H7 (cell line): ENCODE data around the gene SYT2. TPM values are rescaled to one million over a fixed set of nuclear protein-coding genes. Genes with fewer than 3 reads are reported as not detected.
"Not testable (repeated sequence)": the region's sequence is repeated elsewhere in the genome, so short reads cannot be mapped to it uniquely, and the experiment has no call there.

Experiments used
- DNase-seq: peaks from one replicate; pipeline ENCODE4 v3.0.0; 2012
- H3K27me3 ChIP-seq: 2 replicates; pipeline ENCODE4 v1.6.0; 2011; ENCODE audit warnings: mild to moderate bottlenecking, low read length; ENCODE audit not compliant: control insufficient read depth, insufficient read depth
- H3K36me3 ChIP-seq: replicated peaks from 2 replicates; pipeline ENCODE4 v1.5.1; 2011; ENCODE audit warnings: low read length; ENCODE audit not compliant: control insufficient read depth, insufficient read depth
- H3K4me3 ChIP-seq: 2 replicates; pipeline ENCODE4 v1.5.1; 2011; ENCODE audit warnings: low read depth, mild to moderate bottlenecking, control low read depth, low read length, moderate library complexity; ENCODE audit not compliant: insufficient read depth
- total RNA-seq: library from RNA; depleted of rRNA; stranded (reverse); fragments of >200 nt; shearing (Covaris generic); gene quantifications from 2 replicates; pipeline ENCODE4 v1.2.3, GENCODE V29; 2014

Gene SYT2
- total RNA-seq, 1 experiment from 2014 or later: 3.6 TPM

- DNase-seq: no peak
- Histone ChIP-seq H3K4me3 (no peak overlapping the region), H3K27me3 (no peaks in the 10 kb centered on the region), H3K36me3 (no peaks in the 10 kb centered on the region)
Measured at GRCh38 chr1:202621446-202621845, 88.8 kb downstream of the SYT2 start.

- not testable (repeated sequence) for H3K4me3 ChIP-seq, H3K36me3 ChIP-seq, H3K27me3 ChIP-seq, DNase-seq
Measured at GRCh38 chr1:202620036-202620435, 90.2 kb downstream of the SYT2 start.

- Histone ChIP-seq H3K4me3 (no peak overlapping the region), H3K36me3 (no peaks in the 10 kb centered on the region), H3K27me3 (no peaks in the 10 kb centered on the region)
- no peak for DNase-seq
Measured at GRCh38 chr1:202619505-202619904, 90.7 kb downstream of the SYT2 start.

- H3K4me3 ChIP-seq, H3K36me3 ChIP-seq, DNase-seq, H3K27me3 ChIP-seq: not testable (repeated sequence)
Measured at GRCh38 chr1:202619012-202619411, 91.2 kb downstream of the SYT2 start.

GRCh38 chr1:202616355-202616915, 93.8 kb downstream of the SYT2 start:
- Histone ChIP-seq H3K36me3 (no peaks in the 10 kb centered on the region), H3K27me3 (no peaks in the 10 kb centered on the region), H3K4me3 (no peak overlapping the region)
- no peak for DNase-seq

GRCh38 chr1:202615501-202616354, 94.5 kb downstream of the SYT2 start:
- no peak for DNase-seq
- no peak overlapping the region for H3K4me3 ChIP-seq
- H3K27me3 ChIP-seq: no peaks in the 10 kb centered on the region
- no peaks in the 10 kb centered on the region for H3K36me3 ChIP-seq

- H3K27me3 ChIP-seq, DNase-seq, H3K36me3 ChIP-seq: not testable (repeated sequence)
Measured at GRCh38 chr1:202615208-202615500, 95.1 kb downstream of the SYT2 start.

GRCh38 chr1:202614363-202615207, 95.7 kb downstream of the SYT2 start:
- not testable (repeated sequence) for H3K36me3 ChIP-seq, H3K4me3 ChIP-seq

More at GRCh38 chr1:202615208-202615500, 95.1 kb downstream of the SYT2 start:
- H3K4me3 ChIP-seq: not testable (repeated sequence)

GRCh38 chr1:202613571-202613970, 96.7 kb downstream of the SYT2 start:
- DNase-seq: no peak
- no peaks in the 10 kb centered on the region for H3K36me3 ChIP-seq
- H3K4me3 ChIP-seq: no peak overlapping the region
- H3K27me3 ChIP-seq: no peaks in the 10 kb centered on the region

More at GRCh38 chr1:202614363-202615207, 95.7 kb downstream of the SYT2 start:
- not testable (repeated sequence) for DNase-seq, H3K27me3 ChIP-seq

GRCh38 chr1:202612036-202612435, 98.2 kb downstream of the SYT2 start:
- not testable (repeated sequence) for H3K36me3 ChIP-seq, H3K27me3 ChIP-seq, H3K4me3 ChIP-seq, DNase-seq

- Histone ChIP-seq H3K4me3 (no peak overlapping the region), H3K36me3 (no peaks in the 10 kb centered on the region; the same call in 1 of the 2 replicates), H3K27me3 (no peaks in the 10 kb centered on the region)
- DNase-seq: no peak
Measured at GRCh38 chr1:202605515-202605914, 104.7 kb downstream of the SYT2 start.

GRCh38 chr1:202603435-202603834, 106.8 kb downstream of the SYT2 start:
- no peaks in the 10 kb centered on the region for H3K27me3 ChIP-seq
- no peak for DNase-seq
- no peaks in the 10 kb centered on the region; the same call in 1 of the 2 replicates for H3K36me3 ChIP-seq
- no peak overlapping the region for H3K4me3 ChIP-seq

GRCh38 chr1:202600432-202601041, 109.7 kb downstream of the SYT2 start:
- H3K4me3 ChIP-seq: no peak overlapping the region
- no peaks in the 10 kb centered on the region; the same call in 1 of the 2 replicates for H3K36me3 ChIP-seq
- no peaks in the 10 kb centered on the region for H3K27me3 ChIP-seq
- DNase-seq: no peak

- Histone ChIP-seq H3K4me3 (no peak overlapping the region), H3K27me3 (no peaks in the 10 kb centered on the region), H3K36me3 (no peaks in the 10 kb centered on the region; the same call in 1 of the 2 replicates)
- peak; percentile 88 for DNase-seq
Measured at GRCh38 chr1:202599669-202600431, 110.4 kb downstream of the SYT2 start.
